ENCODE data around the gene TMEM225B.
"Not testable (repeated sequence)": the region's sequence is repeated elsewhere in the genome, so short reads cannot be mapped to it uniquely, and the experiment has no call there.

The TMEM225B gene, protein sequence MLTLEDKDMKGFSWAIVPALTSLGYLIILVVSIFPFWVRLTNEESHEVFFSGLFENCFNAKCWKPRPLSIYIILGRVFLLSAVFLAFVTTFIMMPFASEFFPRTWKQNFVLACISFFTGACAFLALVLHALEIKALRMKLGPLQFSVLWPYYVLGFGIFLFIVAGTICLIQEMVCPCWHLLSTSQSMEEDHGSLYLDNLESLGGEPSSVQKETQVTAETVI

DNA sequence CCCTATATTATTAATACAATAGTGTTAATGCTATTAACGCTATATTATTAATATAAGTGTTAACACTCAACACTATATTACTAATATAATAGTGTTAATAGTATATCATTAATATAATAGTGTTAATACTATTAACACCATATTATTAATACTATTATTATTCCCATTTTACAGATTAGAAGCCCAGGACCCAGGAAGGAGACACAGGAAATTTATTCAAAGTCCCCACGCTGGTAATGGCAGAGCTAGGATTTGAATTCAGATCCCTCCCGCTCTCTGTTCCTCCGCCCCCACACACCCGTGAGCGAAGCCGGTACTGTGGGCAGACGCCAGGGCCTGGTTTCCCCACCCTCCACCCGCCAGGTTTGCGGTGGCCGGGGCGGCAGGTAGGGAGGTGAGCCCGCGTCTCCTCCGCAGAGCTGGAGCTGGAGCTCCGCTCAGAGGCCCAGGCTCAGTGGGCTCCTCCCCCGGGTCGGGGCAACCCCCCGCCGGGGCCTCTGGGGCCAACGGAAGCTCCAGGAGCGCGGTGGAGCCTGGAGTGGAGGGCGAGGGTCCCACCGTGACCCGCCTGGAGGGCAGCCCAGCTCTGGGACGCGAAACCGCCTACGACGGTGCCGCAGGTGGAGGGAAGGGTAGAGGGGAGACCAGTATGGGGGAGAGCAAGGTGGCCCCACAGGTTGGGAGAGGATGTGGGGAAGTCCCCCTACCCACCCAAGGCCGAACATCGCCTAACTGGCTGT is at the start of gene TMEM225B:
Gene TMEM225B, plus strand, starts transcription at position 506 of the 740 bp plus-strand sequence. CDS start 6,122 bp downstream, outside the sequence.
- DNase-seq: no peak

DNA sequence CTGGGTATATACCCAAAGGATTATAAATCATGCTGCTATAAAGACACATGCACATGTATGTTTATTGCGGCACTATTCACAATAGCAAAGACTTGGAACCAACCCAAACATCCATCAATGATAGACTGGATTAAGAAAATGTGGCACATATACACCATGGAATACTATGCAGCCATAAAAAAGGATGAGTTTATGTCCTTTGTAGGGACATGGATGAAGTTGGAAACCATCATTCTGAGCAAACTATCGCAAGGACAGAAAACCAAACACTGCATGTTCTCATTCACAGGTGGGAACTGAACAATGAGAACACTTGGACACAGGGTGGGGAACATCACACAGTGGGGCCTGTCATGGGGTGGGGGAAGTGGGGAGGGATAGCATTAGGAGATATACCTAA is 48.5 kb upstream of the TMEM225B start:
- not testable (repeated sequence) for DNase-seq

DNA sequence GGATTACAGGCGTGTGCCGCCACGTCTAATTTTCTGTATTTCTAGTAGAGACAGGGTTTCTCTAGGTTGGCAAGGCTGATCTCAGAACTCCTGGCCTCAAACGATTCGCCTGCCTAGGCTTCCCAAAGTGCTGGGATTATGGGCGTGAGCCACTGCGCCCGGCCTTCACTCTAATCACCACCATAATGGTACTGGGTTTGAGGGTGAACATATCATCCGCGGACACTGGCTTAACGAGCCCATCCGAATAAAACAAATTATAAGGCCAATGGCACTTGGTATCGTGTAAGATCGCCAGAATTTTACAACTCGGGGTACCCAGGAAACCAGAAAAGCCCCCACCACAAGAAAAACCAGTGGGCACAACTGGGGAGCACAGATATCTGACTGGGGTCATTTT is 46.7 kb upstream of the TMEM225B start:
- no peak for DNase-seq

DNA sequence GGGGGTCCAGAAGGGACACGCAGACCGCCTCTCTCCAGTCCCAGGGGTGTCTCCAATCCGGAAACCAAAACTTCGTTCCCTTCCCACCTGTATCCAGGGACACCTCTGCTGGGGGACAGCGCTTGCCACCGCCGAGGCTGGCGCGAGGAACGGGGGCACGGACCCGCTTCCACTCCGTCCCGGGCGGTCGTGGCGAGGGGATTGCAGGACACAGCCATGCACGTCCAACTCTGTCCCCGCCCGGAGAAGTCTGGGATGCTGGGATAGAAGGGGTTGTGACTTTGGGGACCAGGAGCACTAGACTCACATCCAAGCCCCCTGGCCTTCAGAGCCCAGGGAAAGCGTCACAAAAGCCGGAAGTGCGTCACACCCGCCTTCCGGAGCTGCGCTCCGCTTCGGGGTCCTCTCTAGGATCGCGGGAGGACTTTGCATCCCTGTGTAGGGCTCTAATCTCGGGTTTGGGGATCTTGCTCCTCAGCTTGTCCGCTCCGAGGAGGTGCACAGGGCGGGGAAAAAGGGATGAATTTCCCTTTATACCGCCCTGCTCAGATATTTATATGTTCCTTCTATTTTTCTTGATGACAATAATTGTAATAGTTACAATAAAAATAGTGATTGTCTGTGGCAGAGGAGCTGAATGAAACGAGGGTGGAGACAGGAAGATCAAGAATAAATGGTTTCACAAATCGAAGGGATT is 46.2 kb upstream of the TMEM225B start, which contains the start of gene FAM200A:
Gene FAM200A, minus strand, starts transcription at position 348 of the 697 bp plus-strand sequence. CDS start 3,707 bp downstream, outside the sequence.
- peak; percentile 94 to 95 (median 95) for DNase-seq

DNA sequence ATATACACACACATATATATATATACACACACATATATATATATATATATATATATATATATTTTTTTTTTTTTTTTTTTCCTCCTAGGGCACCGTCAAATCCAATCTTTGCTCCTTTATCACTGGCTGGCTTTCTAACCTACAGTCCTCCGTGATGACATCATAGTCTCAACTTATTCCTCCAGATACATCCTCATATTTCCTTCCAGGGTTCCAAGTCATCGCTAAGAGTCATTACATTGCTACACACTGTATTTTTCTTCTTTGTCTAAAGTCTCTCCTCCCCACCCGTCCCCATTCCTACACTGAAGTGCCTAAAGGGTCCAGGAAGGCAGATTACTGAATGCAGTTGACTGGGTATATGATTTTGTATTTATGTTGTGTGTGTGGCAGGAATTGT is 45.0 kb upstream of the TMEM225B start:
- no peak for DNase-seq

DNA sequence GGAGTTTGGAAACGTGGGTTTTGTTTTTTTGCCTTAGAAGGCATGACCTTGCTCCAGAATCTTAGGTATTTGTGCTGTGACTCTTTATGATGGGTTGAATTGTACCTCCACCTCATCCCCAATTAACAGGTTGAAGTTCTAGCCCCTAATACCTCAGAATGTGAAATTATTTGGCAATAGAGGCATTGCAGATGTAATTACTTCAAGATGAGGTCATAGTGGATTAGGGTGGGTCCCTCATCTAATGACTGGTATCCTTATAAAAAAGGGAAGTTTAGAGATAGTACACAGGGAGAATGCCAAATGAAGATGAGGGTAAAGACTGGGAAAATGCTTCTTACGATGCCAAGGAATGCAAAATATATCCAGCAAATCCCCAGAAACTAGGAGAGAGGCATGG is 43.1 kb upstream of the TMEM225B start:
- DNase-seq: no peak

DNA sequence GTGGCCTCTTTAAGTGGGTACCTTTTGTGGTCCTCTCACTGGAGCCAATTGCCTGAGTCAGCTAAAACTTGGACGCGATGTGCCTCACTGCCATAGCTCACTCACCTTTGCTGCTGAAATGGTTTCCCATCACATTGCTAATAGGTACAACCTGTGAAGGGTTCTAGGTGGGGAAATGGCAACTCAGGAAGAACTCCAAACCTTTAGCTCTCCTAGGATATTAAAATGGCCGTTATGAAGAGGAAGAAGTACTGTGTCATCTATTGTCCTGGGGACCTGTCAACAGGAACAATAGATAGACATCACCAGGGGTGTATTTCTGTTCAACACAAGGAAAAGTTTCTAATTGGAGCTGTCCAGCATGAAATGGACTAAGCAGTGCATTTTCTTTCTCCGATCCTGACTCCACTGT is 40.9 kb upstream of the TMEM225B start:
- no peak for DNase-seq

DNA sequence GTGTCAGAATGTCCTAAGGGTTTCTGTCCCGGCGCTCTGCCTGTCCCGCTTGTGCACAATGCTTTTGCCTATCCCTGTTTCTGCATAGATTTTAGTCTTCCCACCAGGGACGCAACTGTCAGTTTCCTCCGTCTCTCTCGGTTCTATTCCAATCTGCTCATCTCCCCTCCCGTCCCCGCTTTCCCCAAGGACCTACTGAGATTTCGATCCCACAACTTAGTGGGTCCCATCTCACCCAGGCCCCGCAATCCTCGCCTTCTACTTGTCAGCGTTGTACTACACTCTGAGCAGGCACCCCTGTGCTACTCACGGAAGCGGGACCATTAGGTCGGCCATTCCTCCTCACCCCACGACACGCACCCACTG is 40.1 kb upstream of the TMEM225B start:
- no peak for DNase-seq

DNA sequence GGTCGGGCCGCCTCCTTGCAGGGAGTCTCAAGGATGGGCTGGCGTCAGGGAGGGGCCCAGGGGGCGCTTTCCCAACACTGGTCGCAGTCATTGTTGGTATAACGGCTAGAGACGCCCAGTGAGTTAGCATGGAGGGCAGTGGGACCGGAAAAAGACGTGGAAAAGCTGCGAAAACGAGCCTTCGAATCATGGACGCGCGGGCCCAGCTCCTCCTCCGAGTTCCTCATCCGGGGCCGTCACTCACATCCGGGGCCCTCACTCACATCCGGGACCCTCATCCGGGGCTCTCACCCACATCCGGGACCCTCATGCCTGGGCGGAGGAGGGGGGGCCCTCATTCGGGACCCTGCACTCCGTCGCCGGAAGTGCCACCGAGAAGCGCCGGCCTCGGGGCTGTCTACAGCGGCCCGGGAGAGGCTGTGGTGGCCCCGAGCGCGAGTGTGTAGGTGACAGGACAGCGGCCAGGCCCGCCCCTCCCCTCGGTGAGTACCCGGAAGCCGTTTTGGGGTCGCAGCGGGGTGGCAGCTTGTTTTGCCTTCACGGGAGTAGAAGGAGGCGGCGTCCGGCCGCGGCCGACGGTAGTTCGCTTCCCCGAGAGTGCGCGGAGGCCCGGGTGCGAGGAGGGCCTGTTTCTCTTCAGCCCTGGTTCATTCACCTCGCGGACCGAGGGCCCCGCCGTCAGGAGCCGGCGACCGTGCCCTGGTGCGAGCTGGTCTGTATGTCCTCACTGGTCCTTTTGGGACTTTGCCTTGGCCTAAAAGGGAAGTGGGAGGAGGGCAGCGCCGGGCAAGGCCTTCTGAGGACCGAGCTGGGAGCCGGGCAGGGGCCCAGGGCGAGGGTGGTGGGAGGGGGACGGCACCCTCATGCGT is 39.5 kb upstream of the TMEM225B start, which contains the start of gene ZNF655:
Gene ZNF655, plus strand, starts transcription at position 337 of the 869 bp plus-strand sequence. CDS start 1,918 bp downstream, outside the sequence.
- DNase-seq: peak; percentile 88 to 93 (median 88)

DNA sequence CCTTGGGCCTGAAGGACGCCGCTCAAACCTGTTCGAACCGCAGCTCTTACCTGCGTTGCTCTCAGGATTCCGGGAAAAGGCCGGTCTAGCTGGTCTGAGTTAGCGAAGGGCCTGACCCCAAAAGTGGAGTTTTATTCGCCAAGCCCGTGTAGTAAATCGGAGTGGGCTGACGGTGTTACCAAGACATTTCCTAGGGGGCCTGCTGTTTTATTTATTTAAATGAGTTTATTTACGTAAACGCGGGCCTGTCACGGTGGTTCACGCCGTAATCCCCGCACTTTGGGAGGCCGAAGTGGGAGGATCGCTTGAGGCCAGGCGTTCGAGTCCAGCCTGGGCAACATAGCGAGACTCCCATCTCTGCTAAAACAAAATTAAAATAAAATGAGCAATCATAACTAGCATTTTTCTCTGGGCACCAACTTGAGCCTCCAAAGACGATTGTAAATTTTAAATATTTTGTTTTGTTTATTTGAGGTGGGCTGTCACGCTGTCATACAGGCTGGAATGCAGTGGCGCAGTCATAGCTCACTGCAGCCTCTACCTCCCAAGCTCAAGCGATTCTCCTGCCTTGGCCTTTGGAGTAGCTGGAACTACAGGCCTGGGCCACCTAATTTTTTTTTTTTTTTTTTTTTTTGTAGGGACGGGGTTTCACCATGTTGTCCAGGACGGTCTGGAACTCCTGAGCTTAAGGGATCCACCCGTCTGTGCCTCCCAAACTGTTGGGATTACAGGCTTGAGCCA is 38.7 kb upstream of the TMEM225B start:
- DNase-seq: peak in 1 of 3 donors; percentile 36

DNA sequence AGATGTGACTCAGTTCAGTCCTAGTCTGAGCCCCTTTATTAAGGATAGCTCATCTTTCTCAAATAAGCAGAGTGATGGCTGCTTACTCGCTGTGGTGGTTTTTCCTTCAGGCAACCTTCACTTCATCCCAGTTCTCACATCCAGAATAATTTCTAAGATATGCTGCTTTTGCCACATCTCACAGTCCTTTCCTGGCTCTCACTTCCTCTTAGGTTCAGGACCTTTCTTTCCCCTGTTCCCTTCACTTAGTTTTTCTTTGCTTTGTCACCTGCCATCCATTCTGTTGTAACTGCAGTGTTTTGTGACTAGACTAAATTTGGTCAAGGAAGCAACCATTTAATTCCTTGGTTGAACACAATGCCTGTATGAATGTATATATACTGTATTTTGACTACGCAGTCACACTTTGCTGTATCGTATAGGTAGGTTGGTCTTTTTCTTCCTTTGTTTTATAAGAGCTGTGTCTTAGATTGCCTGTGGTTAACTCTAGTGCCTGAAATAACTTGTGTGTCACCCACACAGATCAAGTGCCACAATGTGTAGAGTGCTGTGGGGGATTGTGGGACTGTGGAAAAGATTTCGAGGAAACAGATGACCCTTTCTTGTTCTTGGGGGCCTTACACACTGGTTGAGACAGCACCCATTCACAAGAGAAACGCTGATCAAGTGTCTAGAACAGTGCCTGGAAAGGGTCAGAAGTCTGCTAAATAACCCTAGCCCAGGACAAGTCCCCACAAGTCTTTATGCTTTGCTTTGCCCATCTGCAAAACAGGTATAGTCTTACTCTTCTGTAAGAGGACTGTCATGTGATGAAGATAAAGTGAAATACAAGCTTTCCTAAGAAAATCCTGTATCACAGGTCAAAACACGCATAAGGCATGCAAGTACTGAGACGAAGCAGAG is 37.0 kb upstream of the TMEM225B start:
- no peak for DNase-seq

DNA sequence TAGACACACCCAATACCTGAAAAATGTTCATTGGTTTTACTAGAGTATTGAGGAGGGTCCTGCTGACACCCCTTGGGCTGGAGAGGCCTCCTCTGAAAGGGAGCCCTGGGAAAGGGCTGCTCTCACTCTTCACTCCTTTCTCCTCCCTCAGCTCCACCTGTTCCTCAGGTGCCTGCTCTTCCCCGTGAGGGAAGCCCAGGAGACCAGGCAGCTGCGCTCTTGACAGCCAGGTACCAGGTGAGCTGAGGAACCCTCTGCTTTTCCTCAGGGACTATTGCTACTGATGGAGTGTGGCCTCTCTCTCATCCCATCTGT is 36.4 kb upstream of the TMEM225B start:
- DNase-seq: no peak

DNA sequence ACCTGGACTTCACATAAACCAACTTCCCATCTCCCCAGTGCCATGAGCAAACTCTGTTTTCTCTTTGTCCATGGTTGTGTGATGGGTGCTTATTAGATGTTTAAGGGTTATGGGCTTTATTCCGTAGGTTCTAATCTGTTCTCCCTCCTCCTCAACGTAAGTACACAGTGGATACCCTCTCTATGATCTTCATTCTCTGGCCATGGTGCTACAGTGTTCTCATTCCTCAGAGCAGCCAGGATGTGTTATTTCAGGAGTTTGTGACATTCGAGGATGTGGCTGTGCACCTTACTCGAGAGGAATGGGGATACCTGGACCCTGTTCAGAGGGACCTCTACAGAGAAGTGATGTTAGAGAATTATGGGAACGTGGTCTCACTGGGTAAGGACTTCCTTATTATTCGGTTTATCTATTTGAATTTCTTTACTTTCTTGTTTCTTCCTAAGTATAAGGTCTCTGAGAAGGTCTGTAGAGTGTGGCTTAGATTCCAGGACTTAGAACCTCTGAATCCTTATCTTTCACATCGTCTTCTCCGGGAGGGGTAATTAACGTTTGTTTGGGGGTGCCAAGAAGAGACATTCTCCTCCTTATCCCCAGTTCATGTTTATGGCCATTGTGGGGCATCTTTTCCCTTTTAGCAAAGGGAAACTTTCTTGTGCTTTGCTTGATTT is 35.8 kb upstream of the TMEM225B start:
- DNase-seq: no peak

DNA sequence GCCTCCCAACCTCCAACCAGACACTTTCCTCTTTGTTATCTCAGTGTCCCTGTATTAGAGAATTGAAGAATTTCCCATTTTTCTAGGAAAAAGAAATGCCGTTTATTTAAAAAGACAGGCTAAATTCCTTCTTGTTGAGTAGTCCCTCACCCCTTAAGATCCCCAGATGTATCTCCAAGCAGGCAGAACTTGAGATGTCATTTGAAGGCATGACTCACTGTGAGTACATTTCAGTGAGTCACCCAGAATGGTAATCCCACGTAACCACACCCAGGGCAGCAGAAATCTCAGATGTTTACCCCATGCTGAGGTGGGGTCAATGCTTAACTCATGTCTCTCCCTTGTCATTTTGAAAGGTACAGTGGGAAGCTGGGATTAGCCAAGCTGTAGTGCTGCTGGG is 35.2 kb upstream of the TMEM225B start:
- peak; percentile 75 to 87 (median 85) for DNase-seq

DNA sequence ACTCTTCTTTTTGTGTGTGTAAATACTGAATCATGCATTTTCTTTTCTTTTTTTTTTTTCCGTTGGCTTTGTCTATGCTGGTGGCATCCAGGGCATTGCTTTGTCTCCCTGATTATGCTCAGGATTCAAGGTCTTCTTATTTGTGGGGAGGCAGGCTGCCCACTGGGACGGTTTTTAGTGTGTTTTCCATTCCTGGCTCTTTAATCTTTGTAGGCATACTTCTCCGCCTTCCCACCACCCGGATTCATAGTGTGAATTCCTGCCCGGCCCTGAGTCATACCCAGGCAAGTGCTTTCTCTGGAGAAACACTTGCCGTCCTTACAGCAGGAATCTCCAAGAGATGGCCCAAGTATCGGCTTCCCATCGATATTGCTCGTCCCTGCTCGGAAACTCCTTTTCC is 34.4 kb upstream of the TMEM225B start:
- no peak for DNase-seq

DNA sequence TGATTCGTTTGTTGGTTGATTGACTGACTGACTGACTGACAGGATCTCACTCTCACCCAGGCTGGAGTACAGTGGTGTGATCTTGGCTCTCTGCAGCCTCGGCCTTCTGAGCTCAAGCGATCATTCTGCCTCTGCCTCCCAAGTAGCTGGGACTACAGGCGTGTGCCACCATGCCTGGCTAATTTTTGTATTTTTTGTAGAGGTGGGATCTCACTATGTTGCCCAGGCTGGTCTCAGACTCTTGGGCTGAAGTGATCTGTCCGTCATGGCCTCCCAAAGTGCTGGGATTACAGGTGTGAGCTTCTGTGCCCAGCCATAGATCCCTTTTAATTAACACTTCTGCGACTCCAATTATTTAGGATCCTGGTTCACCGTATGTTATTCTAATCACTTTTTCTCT is 29.3 kb upstream of the TMEM225B start:
- not testable (repeated sequence) for DNase-seq

DNA sequence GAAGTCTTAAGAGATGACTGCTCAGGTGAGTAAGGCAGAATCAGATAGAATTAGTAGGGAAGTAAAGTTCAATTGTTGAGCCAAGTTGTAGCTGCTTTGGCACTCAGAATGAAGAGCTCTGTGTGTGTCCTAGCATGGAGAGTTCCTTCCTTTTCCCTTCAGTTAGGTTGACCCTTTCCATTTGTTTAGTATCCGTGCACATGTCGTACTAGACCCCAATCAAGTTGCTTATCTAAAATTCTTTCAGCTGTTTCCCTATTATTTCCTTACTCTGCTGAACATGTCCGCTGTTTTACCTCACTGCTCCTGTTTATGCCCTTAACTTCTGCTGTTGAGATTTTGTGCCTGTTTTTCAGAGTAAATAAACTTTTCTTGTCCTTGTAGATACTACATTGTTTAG is 26.3 kb upstream of the TMEM225B start:
- DNase-seq: no peak

DNA sequence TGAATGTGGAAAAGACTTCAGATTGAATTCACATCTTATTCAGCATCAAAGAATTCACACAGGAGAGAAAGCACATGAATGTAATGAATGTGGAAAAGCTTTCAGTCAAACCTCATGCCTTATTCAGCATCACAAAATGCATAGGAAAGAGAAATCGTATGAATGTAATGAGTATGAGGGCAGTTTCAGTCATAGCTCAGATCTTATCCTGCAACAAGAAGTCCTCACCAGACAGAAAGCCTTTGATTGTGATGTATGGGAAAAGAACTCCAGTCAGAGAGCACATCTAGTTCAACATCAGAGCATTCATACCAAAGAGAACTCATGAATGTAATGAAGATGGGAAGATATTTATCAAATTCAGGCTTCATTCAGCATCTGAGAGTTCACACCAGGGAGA is 24.8 kb upstream of the TMEM225B start:
- DNase-seq: no peak

DNA sequence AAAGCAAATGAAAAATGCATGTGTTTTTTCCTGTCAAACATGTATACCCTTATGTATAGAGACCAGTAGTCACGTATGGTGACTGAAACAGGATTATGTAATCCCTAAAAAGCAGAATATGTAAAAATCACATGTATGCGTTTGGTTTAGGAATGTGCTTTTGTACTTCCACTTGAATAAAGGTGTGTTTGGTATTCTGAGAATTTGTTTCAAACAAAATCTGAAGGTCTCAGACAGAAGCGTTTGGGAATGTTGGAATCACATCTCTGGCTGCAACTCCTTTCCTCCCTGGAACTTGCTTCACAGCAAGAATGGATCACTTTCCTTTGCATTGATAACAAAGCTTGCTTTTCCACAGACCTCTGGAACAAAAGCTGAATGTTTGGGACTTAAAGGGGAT is 21.8 kb upstream of the TMEM225B start:
- no peak for DNase-seq

DNA sequence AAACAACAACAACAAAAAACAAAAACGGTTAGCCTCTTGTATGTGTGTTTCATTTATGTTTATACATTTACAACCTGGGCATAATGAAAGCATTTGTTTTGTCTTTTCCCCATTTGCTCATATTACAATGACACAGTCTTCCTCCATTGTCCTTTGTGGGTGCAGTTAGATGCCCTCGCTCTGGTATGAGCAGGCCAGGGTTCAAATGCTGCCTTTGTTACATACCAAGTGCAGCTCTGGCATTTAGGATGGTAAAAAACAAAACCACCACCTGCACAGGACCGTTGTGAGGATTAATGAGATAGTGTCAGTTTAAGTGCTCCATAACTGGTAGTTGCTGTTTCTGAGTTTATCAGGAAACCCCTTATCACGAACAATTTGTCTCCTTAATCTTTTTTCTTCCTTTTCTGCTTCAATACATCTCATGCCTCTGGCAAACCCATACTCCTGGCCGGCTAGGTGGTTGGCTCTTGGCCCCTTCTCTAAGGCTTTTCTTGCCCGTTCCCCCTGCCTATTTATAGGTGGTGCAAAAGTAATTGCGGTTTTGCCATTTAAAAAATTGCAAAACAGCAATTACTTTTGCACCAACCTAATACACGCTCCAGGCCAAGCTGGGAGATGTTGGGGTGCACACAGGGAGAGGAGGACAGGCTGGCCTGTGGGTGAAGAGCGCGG is 18.6 kb upstream of the TMEM225B start:
- no peak for DNase-seq
